Measurements from ENCODE around the gene SNPH. TPM values are rescaled to one million over a fixed set of nuclear protein-coding genes. Genes with fewer than 3 reads are reported as not detected.
"Not testable (repeated sequence)": the region's sequence is repeated elsewhere in the genome, so short reads cannot be mapped to it uniquely, and the experiment has no call there.

Gene SNPH
- total RNA-seq, 1 experiment from 2014 or later: 2.9 TPM

- Histone ChIP-seq H3K36me3 (no peaks in the 10 kb centered on the region), H3K4me3 (no peak overlapping the region), H3K27me3 (peaks cover 6% of the 10 kb centered on the region; the same call in 1 of the 2 replicates), H3K4me1 (peaks cover 2% of the 10 kb centered on the region; the same call in 1 of the 2 replicates), H3K9me3 (replicated peaks) (no peaks in the 10 kb centered on the region), H3K27ac (no peak overlapping the region)
- no peak for DNase-seq
Observed at GRCh38 chr20:1245578-1245977, 20.5 kb upstream of the SNPH start.

- no peak for DNase-seq
- Histone ChIP-seq H3K4me3 (no peak overlapping the region), H3K36me3 (no peaks in the 10 kb centered on the region), H3K9me3 (replicated peaks) (no peaks in the 10 kb centered on the region), H3K4me1 (peaks cover 2% of the 10 kb centered on the region; the same call in 1 of the 2 replicates), H3K27me3 (no peaks in the 10 kb centered on the region), H3K27ac (no peak overlapping the region)
Observed at GRCh38 chr20:1247689-1248088, 18.4 kb upstream of the SNPH start.

- H3K9me3 ChIP-seq (replicated peaks); DNase-seq; H3K27ac ChIP-seq; H3K36me3 ChIP-seq; H3K27me3 ChIP-seq; H3K4me3 ChIP-seq; H3K4me1 ChIP-seq: not testable (repeated sequence)
Observed at GRCh38 chr20:1250282-1250681, 15.8 kb upstream of the SNPH start.

GRCh38 chr20:1252416-1252815 lies 13.7 kb upstream of the SNPH start:
- Histone ChIP-seq H3K27me3 (no peaks in the 10 kb centered on the region), H3K4me1 (no peaks in the 10 kb centered on the region; the same call in 1 of the 2 replicates)

GRCh38 chr20:1254254-1254653 lies 11.8 kb upstream of the SNPH start:
- H3K36me3 ChIP-seq: no peaks in the 10 kb centered on the region
- H3K27ac ChIP-seq: no peak overlapping the region

More at GRCh38 chr20:1252416-1252815, 13.7 kb upstream of the SNPH start:
- H3K36me3 ChIP-seq: no peaks in the 10 kb centered on the region
- H3K4me3 ChIP-seq: no peak overlapping the region
- no peak for DNase-seq
- no peaks in the 10 kb centered on the region for H3K9me3 ChIP-seq (replicated peaks)
- no peak overlapping the region for H3K27ac ChIP-seq

GRCh38 chr20:1255675-1256074 lies 10.4 kb upstream of the SNPH start:
- H3K27me3 ChIP-seq: 0 out of 2 replicates have a peak, but pooled peaks cover under 1% of the 10 kb centered on the region

More at GRCh38 chr20:1254254-1254653, 11.8 kb upstream of the SNPH start:
- H3K27me3 ChIP-seq: no peaks in the 10 kb centered on the region
- H3K4me1 ChIP-seq: no peaks in the 10 kb centered on the region; the same call in 1 of the 2 replicates
- H3K9me3 ChIP-seq (replicated peaks): no peaks in the 10 kb centered on the region
- DNase-seq: peak in 1 of 2 experiments; percentile 27
- no peak overlapping the region for H3K4me3 ChIP-seq

GRCh38 chr20:1263853-1264252 lies 2.2 kb upstream of the SNPH start:
- Histone ChIP-seq H3K4me3 (no peak overlapping the region), H3K27ac (no peak overlapping the region), H3K27me3 (0 out of 2 replicates have a peak, but pooled peaks cover 4% of the 10 kb centered on the region), H3K4me1 (0 out of 2 replicates have a peak, but pooled peaks cover 4% of the 10 kb centered on the region), H3K36me3 (no peaks in the 10 kb centered on the region), H3K9me3 (replicated peaks) (no peaks in the 10 kb centered on the region)
- no peak for DNase-seq

More at GRCh38 chr20:1255675-1256074, 10.4 kb upstream of the SNPH start:
- Histone ChIP-seq H3K27ac (no peak overlapping the region), H3K4me3 (no peak overlapping the region), H3K9me3 (replicated peaks) (no peaks in the 10 kb centered on the region), H3K36me3 (no peaks in the 10 kb centered on the region), H3K4me1 (no peaks in the 10 kb centered on the region; the same call in 1 of the 2 replicates)
- no peak for DNase-seq

GRCh38 chr20:1264727-1265126 lies 1.4 kb upstream of the SNPH start:
- H3K4me1 ChIP-seq: 0 out of 2 replicates have a peak, but pooled peaks cover 4% of the 10 kb centered on the region
- H3K9me3 ChIP-seq (replicated peaks): no peaks in the 10 kb centered on the region

GRCh38 chr20:1265226-1265915 lies 723 bp upstream of the SNPH start:
- DNase-seq: no peak
- 0 out of 2 replicates have a peak, but pooled peaks cover 4% of the 10 kb centered on the region for H3K4me1 ChIP-seq
- H3K4me3 ChIP-seq: peak overlapping the region; percentile 61
- H3K9me3 ChIP-seq (replicated peaks): no peaks in the 10 kb centered on the region
- peak overlapping the region; percentile 4; the same call in 1 of the 2 replicates for H3K27ac ChIP-seq
- no peaks in the 10 kb centered on the region for H3K36me3 ChIP-seq
- 0 out of 2 replicates have a peak, but pooled peaks cover 4% of the 10 kb centered on the region for H3K27me3 ChIP-seq

More at GRCh38 chr20:1264727-1265126, 1.4 kb upstream of the SNPH start:
- Histone ChIP-seq H3K27me3 (0 out of 2 replicates have a peak, but pooled peaks cover 4% of the 10 kb centered on the region), H3K27ac (no peak overlapping the region), H3K4me3 (no peak overlapping the region), H3K36me3 (no peaks in the 10 kb centered on the region)
- no peak for DNase-seq

- Histone ChIP-seq H3K9me3 (replicated peaks) (no peaks in the 10 kb centered on the region), H3K4me3 (peak overlapping the region; percentile 61), H3K36me3 (no peaks in the 10 kb centered on the region), H3K27me3 (0 out of 2 replicates have a peak, but pooled peaks cover 2% of the 10 kb centered on the region), H3K4me1 (0 out of 2 replicates have a peak, but pooled peaks cover 4% of the 10 kb centered on the region), H3K27ac (peak overlapping the region; percentile 4; the same call in 1 of the 2 replicates)
- DNase-seq: no peak
Observed at GRCh38 chr20:1265916-1266166, 253 bp upstream of the SNPH start.

GRCh38 chr20:1267161-1267560 lies 1.1 kb downstream of the SNPH start:
- H3K4me1 ChIP-seq: 0 out of 2 replicates have a peak, but pooled peaks cover 4% of the 10 kb centered on the region
- no peak for DNase-seq
- no peak overlapping the region for H3K27ac ChIP-seq
- no peaks in the 10 kb centered on the region for H3K36me3 ChIP-seq
- no peaks in the 10 kb centered on the region for H3K9me3 ChIP-seq (replicated peaks)
- no peak overlapping the region for H3K4me3 ChIP-seq
- H3K27me3 ChIP-seq: no peaks in the 10 kb centered on the region

- H3K4me3 ChIP-seq: no peak overlapping the region
- no peaks in the 10 kb centered on the region for H3K27me3 ChIP-seq
- H3K27ac ChIP-seq: no peak overlapping the region
- no peaks in the 10 kb centered on the region for H3K36me3 ChIP-seq
- H3K9me3 ChIP-seq (replicated peaks): no peaks in the 10 kb centered on the region
- H3K4me1 ChIP-seq: peaks cover 11% of the 10 kb centered on the region
- no peak for DNase-seq
Observed at GRCh38 chr20:1267809-1268374, 1.8 kb downstream of the SNPH start.

- H3K4me3 ChIP-seq: no peak overlapping the region
Observed at GRCh38 chr20:1269235-1269634, 3.1 kb downstream of the SNPH start.

GRCh38 chr20:1269850-1270249 lies 3.8 kb downstream of the SNPH start:
- Histone ChIP-seq H3K9me3 (replicated peaks) (no peaks in the 10 kb centered on the region), H3K36me3 (no peaks in the 10 kb centered on the region), H3K27ac (no peak overlapping the region), H3K4me3 (no peak overlapping the region), H3K4me1 (peaks cover 30% of the 10 kb centered on the region), H3K27me3 (no peaks in the 10 kb centered on the region)
- DNase-seq: no peak

More at GRCh38 chr20:1269235-1269634, 3.1 kb downstream of the SNPH start:
- H3K36me3 ChIP-seq: no peaks in the 10 kb centered on the region
- H3K9me3 ChIP-seq (replicated peaks): no peaks in the 10 kb centered on the region
- H3K27me3 ChIP-seq: no peaks in the 10 kb centered on the region
- no peak overlapping the region for H3K27ac ChIP-seq
- H3K4me1 ChIP-seq: peaks cover 24% of the 10 kb centered on the region
- no peak for DNase-seq

- no peaks in the 10 kb centered on the region for H3K9me3 ChIP-seq (replicated peaks)
- peaks cover 32% of the 10 kb centered on the region for H3K4me1 ChIP-seq
- no peak for DNase-seq
- no peaks in the 10 kb centered on the region for H3K36me3 ChIP-seq
- H3K27ac ChIP-seq: peak overlapping the region; percentile 33; the same call in 1 of the 2 replicates
- no peaks in the 10 kb centered on the region for H3K27me3 ChIP-seq
- H3K4me3 ChIP-seq: no peak overlapping the region
Observed at GRCh38 chr20:1272368-1273100, 6.4 kb downstream of the SNPH start.

All from SJCRH30 (cell line).